HCT116 (cell line): ENCODE measurements around the gene CALR. TPM values are rescaled to one million over a fixed set of nuclear protein-coding genes. Genes with fewer than 3 reads are reported as not detected.

Source experiments
- ATAC-seq: fragments of 200-7000 bp; cut with Tn5 transposase; 2 replicates; pipeline ENCODE4 v1.9.1; 2020; ENCODE audit warnings: mild to moderate bottlenecking, moderate library complexity
- BruUV-seq: library from RNA; stranded (reverse); fragments of 400-500 nt; replicated peaks from 2 replicates; lab custom pipeline; 2021; lab: Mats Ljungman, UMichigan
- CTCF ChIA-PET: fragments of 300-600 bp; sonication (Branson Sonifier 250); formaldehyde crosslinking; loops from one replicate; lab custom pipeline; 2021; ENCODE audit warnings: antibody characterized with exemption; lab: Charles Lee
- POLR2A ChIA-PET: fragments of 300-600, 350-600 bp; sonication (Branson Sonifier 250); formaldehyde crosslinking; loops from one replicate; lab custom pipeline; 2021; ENCODE audit warnings: antibody characterized with exemption; lab: Charles Lee
- RAD21 ChIA-PET, 2 experiments: fragments of 300-600 bp; sonication (Branson Sonifier 250); formaldehyde crosslinking; loops; one replicate each; lab custom pipeline; 2023; ENCODE audit warnings: low total read pairs in 2 of 2; ENCODE audit not compliant: uncharacterized antibody in 2 of 2, unreplicated experiment in 2 of 2, low non-redundant PET in 1 of 2; lab: Charles Lee
- DNase-seq: peaks from one replicate; pipeline ENCODE4 v3.0.0-alpha.2; 2010; ENCODE audit warnings: low read depth, low spot score
- H2AFZ ChIP-seq: fragments of 200-600 bp; shearing (Covaris generic), sonication (generic); 2 replicates; pipeline ENCODE4 v1.6.1; 2017; ENCODE audit warnings: low read depth, mixed run types, mixed read lengths, antibody characterized with exemption, low read length; ENCODE audit not compliant: poor library complexity, severe bottlenecking
- H3K27ac ChIP-seq: 2 replicates; pipeline ENCODE4 v1.5.1; 2012; ENCODE audit warnings: low read depth, low read length
- H3K27me3 ChIP-seq: fragments of 200-600 bp; sonication (generic); 2 replicates; pipeline ENCODE4 v1.6.1; 2016; ENCODE audit warnings: mixed run types, low read length, mixed read lengths; ENCODE audit not compliant: insufficient read depth
- H3K36me3 ChIP-seq, 2 experiments: fragments of 200-500 bp in 1 of 2; fragments of 200-600 bp in 1 of 2; sonication (Bioruptor generic) in 1 of 2; sonication (generic) in 1 of 2; 2 replicates each; pipeline versions ENCODE4 v1.5.1 to v1.6.1; 2014 to 2016; ENCODE audit warnings: low read length in 2 of 2, inconsistent platforms in 1 of 2, mixed read lengths in 1 of 2, mixed run types in 1 of 2; ENCODE audit not compliant: insufficient read depth in 2 of 2, control insufficient read depth in 1 of 2
- H3K4me1 ChIP-seq, 2 experiments: fragments of 200-600 bp in 1 of 2; sonication (generic) in 1 of 2; 2 replicates each; pipeline versions ENCODE4 v1.5.1 to v1.6.1; 2012 to 2017; ENCODE audit warnings: low read length in 2 of 2, inconsistent platforms in 1 of 2, mild to moderate bottlenecking in 1 of 2, mixed read lengths in 1 of 2, mixed run types in 1 of 2, moderate library complexity in 1 of 2; ENCODE audit not compliant: insufficient read depth in 2 of 2, control insufficient read depth in 1 of 2
- H3K4me2 ChIP-seq: fragments of 200-600 bp; sonication (generic); 2 replicates; pipeline ENCODE4 v1.6.1; 2017; ENCODE audit warnings: mixed run types, low read length, mixed read lengths
- H3K4me3 ChIP-seq, 2 experiments: fragments of 200-600 bp in 1 of 2; sonication (generic) in 1 of 2; replicated peaks in 1 of 2; 2 replicates each; pipeline ENCODE4 v1.5.1; 2011 to 2016; ENCODE audit warnings: low read length in 2 of 2, control low read depth in 1 of 2, low read depth in 1 of 2, mild to moderate bottlenecking in 1 of 2, mixed read lengths in 1 of 2, mixed run types in 1 of 2
- H3K79me2 ChIP-seq: fragments of 200-600 bp; sonication (generic); 2 replicates; pipeline ENCODE4 v1.6.1; 2017; ENCODE audit warnings: mild to moderate bottlenecking, mixed run types, low read length, moderate library complexity, mixed read lengths; ENCODE audit not compliant: insufficient read depth
- H3K9ac ChIP-seq: fragments of 200-600 bp; sonication (generic); 2 replicates; pipeline ENCODE4 v1.6.1; 2016; ENCODE audit warnings: low read length, mixed read lengths
- H3K9me2 ChIP-seq: fragments of 200-600 bp; sonication (generic), shearing (Covaris generic); 2 replicates; pipeline ENCODE4 v1.6.1; 2017; ENCODE audit warnings: mixed run types, mild to moderate bottlenecking, moderate library complexity; ENCODE audit not compliant: insufficient read depth
- H3K9me3 ChIP-seq, 2 experiments: fragments of 200-500 bp in 1 of 2; fragments of 200-600 bp in 1 of 2; sonication (Bioruptor generic) in 1 of 2; sonication (generic) in 1 of 2; 2 replicates each; pipeline ENCODE4 v1.6.1; 2014 to 2017; ENCODE audit warnings: low read length in 2 of 2, mixed read lengths in 2 of 2, inconsistent platforms in 1 of 2, low read depth in 1 of 2, mild to moderate bottlenecking in 1 of 2, mixed run types in 1 of 2, moderate library complexity in 1 of 2; ENCODE audit not compliant: control insufficient read depth in 1 of 2, insufficient read depth in 1 of 2
- H4K20me1 ChIP-seq: fragments of 200-600 bp; sonication (generic), shearing (Covaris generic); 2 replicates; pipeline ENCODE4 v1.6.1; 2017; ENCODE audit warnings: mixed run types, mild to moderate bottlenecking, moderate library complexity; ENCODE audit not compliant: insufficient read depth
- CBX3 ChIP-seq: IDR thresholded peaks from 2 replicates; pipeline ENCODE4 v1.6.1; 2012; ENCODE audit warnings: low read depth
- CEBPB ChIP-seq: IDR thresholded peaks from 2 replicates; pipeline ENCODE4 v1.6.1; 2012; ENCODE audit warnings: low read depth
- CTCF ChIP-seq, 3 experiments: fragments of 200-600 bp in 1 of 3; sonication (generic) in 1 of 3; IDR thresholded peaks in 2 of 3; conservative IDR thresholded peaks in 1 of 3; 2 replicates each; pipeline ENCODE4 v1.5.1; 2012 to 2017; ENCODE audit warnings: low read depth in 2 of 3, low read length in 2 of 3, antibody characterized with exemption in 1 of 3, borderline replicate concordance in 1 of 3, control low read depth in 1 of 3, mild to moderate bottlenecking in 1 of 3, mixed read lengths in 1 of 3, mixed run types in 1 of 3, moderate library complexity in 1 of 3; ENCODE audit not compliant: insufficient read depth in 1 of 3
- EGR1 ChIP-seq: IDR thresholded peaks from 2 replicates; pipeline ENCODE4 v1.6.1; 2012; ENCODE audit warnings: low read depth
- ELF1 ChIP-seq: IDR thresholded peaks from 2 replicates; pipeline ENCODE4 v1.6.1; 2012; ENCODE audit warnings: low read depth, borderline replicate concordance
- EZH2 ChIP-seq: fragments of 200-600 bp; sonication (generic); IDR thresholded peaks from 2 replicates; pipeline ENCODE4 v1.6.1; 2017; ENCODE audit warnings: antibody characterized with exemption, mixed run types
- FOSL1 ChIP-seq: IDR thresholded peaks from 2 replicates; pipeline ENCODE4 v1.6.1; 2012; ENCODE audit warnings: low read depth
- POLR2AphosphoS5 ChIP-seq: IDR thresholded peaks from 2 replicates; pipeline ENCODE4 v1.6.1; 2011; ENCODE audit warnings: mild to moderate bottlenecking, low read depth, low read length, moderate library complexity
- ZNF274 ChIP-seq: fragments of 200-500 bp; sonication (Bioruptor generic); IDR thresholded peaks from 2 replicates; pipeline ENCODE4 v1.6.1; 2014; ENCODE audit warnings: mild to moderate bottlenecking, low read depth, low read length, inconsistent platforms
- intact Hi-C: fragments of 100-400 bp; cut with micrococcal nuclease; formaldehyde crosslinking; loops from 2 replicates; pipeline ENCODE4 v1.10.0; 2022
- total RNA-seq: library from RNA; stranded (reverse); gene quantifications from one replicate; pipeline ENCODE4 v1.2.1, GENCODE V29; 2021; ENCODE audit not compliant: unreplicated experiment

The CALR gene
- total RNA-seq, 1 experiment from 2014 or later: 739 TPM

GRCh38 chr19:12939975-12940423 lies 1.6 kb downstream of the CALR start:
- Histone ChIP-seq H2AFZ (no peak overlapping the region), H4K20me1 (no peaks in the 10 kb centered on the region), H3K9ac (peak overlapping the region; percentile 95), H3K9me3 (no peaks in the 10 kb centered on the region), H3K4me1 (peaks cover 15 to 47% of the 10 kb centered on the region in 2 experiments), H3K27ac (peak overlapping the region; percentile 37), H3K9me2 (no peaks in the 10 kb centered on the region), H3K4me3 (peak overlapping the region; percentile 98 to 99), H3K36me3 (peaks cover 29 to 47% of the 10 kb centered on the region in 2 experiments), H3K79me2 (peaks cover 48% of the 10 kb centered on the region), H3K27me3 (no peaks in the 10 kb centered on the region), H3K4me2 (peak overlapping the region; percentile 87)
- ChIA-PET RAD21 (no interaction called here), CTCF (no interaction called here), POLR2A (interaction anchor here (0.9 kb wide), 1 partner anchor 49 kb away, joined by 4 read pairs; the partner anchor contains the start of gene GCDH)
- intact Hi-C loops: loop anchor here (2.0 kb wide), 1 partner anchor 49 kb away; the partner anchor contains the start of gene GCDH
- ATAC-seq (no peak), DNase-seq (no peak)
- no peak for TF ChIP-seq FOSL1
- no peak for TF ChIP-seq EZH2
- no peak for TF ChIP-seq CEBPB
- TF ChIP-seq POLR2AphosphoS5: no peak
- no peak for TF ChIP-seq CTCF (IDR thresholded peaks at IDR 0.05 in 2 of 3, conservative IDR thresholded peaks at IDR 0.05 in 1 of 3; ENCODE audit: borderline replicate concordance in 1 of 3, insufficient read depth in 1 of 3, low read depth in 2 of 3, low read length in 2 of 3)
- TF ChIP-seq EGR1: no peak
- TF ChIP-seq ELF1: no peak
- no peak for TF ChIP-seq CBX3
- no TSS peak for BruUV-seq

- no peaks in the 10 kb centered on the region for H3K9me2 ChIP-seq
- H4K20me1 ChIP-seq: no peaks in the 10 kb centered on the region
- ATAC-seq (no peak), DNase-seq (no peak)
- H3K4me1 ChIP-seq: peaks cover 15 to 42% of the 10 kb centered on the region in 2 experiments
- no peak overlapping the region for H2AFZ ChIP-seq
- intact Hi-C loops: no loop called here
- H3K27ac ChIP-seq: peak overlapping the region; percentile 37
- no peaks in the 10 kb centered on the region for H3K9me3 ChIP-seq
- H3K4me3 ChIP-seq: no peak overlapping the region
- BruUV-seq: no TSS peak
- peaks cover 29 to 47% of the 10 kb centered on the region in 2 experiments for H3K36me3 ChIP-seq
- peak overlapping the region; percentile 87; the same call in 1 of the 2 replicates for H3K4me2 ChIP-seq
- POLR2A ChIA-PET: no interaction called here
- H3K9ac ChIP-seq: no peak overlapping the region
- no peaks in the 10 kb centered on the region for H3K27me3 ChIP-seq
- peaks cover 48% of the 10 kb centered on the region for H3K79me2 ChIP-seq
- RAD21 ChIA-PET: no interaction called here
- no peak for TF ChIP-seq ZNF274
- CTCF ChIA-PET: interaction anchor here (0.6 kb wide), 1 partner anchor 19 kb away, joined by 3 read pairs; no protein-coding TSS in a partner anchor
Measured at GRCh38 chr19:12940897-12941296, 2.5 kb downstream of the CALR start.
